Renal pelvis (tissue), 12 donors: ENCODE results near the gene KLK14. TPM values are rescaled to one million over a fixed set of nuclear protein-coding genes. Genes with fewer than 3 reads are reported as not detected.

Experiments
- DNase-seq: peaks from one replicate; pipeline ENCODE4 v3.0.0-alpha.2; 2013
- long read RNA-seq, 16 experiments: transcript quantifications; one replicate each; lab custom pipeline, GENCODE V29; 2026
- polyA plus RNA-seq, 3 donors: library from polyadenylated mRNA; unstranded; fragments of 120-200 nt; gene quantifications; one replicate each; pipeline ENCODE4 v1.2.1, GENCODE V29; 2013; ENCODE audit not compliant: insufficient read length in 3 of 3

KLK14 gene, protein sequence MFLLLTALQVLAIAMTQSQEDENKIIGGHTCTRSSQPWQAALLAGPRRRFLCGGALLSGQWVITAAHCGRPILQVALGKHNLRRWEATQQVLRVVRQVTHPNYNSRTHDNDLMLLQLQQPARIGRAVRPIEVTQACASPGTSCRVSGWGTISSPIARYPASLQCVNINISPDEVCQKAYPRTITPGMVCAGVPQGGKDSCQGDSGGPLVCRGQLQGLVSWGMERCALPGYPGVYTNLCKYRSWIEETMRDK
- under 1 TPM; 0.14 to 0.32 (median 0.19) TPM for polyA plus RNA-seq
- long read RNA-seq, donor 1: 0 reads
- long read RNA-seq, donor 2: 0 reads
- long read RNA-seq, donor 3: 0 reads
- long read RNA-seq, donor 4: 0 reads
- long read RNA-seq, donor 5: 0 reads
- long read RNA-seq, donor 6: 0 reads
- long read RNA-seq, donor 7: 0 reads
- long read RNA-seq, donor 8: 0 reads
- long read RNA-seq, donor 9: 0 reads
- long read RNA-seq, donor 10: 0 reads
- long read RNA-seq, donor 11: 0 reads
- long read RNA-seq, donor 12: 0 reads
- long read RNA-seq, donor 13: 0 reads
- long read RNA-seq, donor 14: 0 reads
- long read RNA-seq, donor 15: 0 reads
- long read RNA-seq, donor 16: 0 reads

DNA sequence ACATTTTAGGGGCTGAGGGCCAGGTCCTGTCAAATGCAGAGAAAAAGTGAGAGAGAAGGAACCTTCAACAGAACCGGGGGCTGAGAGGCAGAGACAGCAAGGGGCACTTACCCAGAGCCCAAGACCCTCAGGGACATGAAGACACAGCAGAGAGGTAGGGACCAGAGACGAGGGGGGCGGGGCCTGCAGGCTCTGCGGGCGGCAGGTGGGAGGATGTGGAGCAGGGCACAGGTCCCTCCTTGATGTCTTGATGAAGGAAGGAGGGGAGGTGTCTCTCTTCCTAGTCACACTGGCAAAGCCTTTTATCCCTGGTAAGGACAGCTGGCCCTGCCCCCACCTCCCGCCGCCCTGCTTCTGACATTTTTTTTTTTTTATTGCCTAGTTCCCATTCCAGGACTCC, at the start of gene KLK14:
Gene KLK14, minus strand, starts transcription at position 277 of the 400 bp plus-strand sequence. Its CDS starts 273 bp downstream, at position 4.
- no peak for DNase-seq

DNA sequence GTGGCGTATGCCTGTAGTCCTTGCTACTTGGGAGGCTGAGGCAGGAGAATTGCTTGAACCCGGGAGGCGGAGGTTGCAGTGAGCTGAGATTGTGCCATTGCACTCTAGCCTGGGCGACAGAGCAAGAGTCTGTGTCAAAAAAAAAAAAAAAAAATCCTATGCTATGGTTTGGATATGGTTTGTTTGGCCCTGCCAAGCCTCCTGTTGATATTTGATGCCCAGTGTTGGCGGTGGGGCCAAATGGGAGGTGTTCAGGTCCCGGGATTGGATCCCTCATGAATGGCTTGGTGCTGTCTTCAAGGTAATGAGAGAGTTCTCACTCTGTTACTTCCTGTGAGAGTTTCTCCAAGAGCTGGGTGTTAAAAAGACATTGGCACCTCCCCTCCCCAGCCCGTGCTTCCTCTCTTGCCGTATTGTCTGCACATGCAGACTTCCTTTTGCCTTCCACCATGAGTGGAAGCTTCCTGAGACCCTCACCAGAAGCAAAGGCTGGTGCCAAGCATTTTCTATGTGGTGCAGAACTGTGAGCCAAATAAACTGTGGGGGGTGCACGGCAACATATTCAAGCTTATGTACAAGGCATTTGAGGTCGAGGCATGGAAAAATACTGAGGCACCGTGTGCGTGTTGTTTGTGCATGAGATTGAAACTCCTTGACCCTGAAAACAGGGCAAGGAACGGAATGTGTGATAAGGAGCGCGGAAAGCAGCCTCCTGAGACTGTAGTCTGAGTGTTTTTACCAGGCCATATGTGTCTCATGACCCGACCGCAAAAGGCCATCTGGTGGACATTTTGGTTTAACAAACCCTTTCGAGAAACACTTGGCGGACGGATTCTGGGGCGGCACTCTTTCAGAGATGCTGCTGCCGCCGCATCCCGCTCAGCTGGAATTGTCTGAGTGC, 49.3 kb upstream of the KLK14 start:
- DNase-seq: no peak

DNA sequence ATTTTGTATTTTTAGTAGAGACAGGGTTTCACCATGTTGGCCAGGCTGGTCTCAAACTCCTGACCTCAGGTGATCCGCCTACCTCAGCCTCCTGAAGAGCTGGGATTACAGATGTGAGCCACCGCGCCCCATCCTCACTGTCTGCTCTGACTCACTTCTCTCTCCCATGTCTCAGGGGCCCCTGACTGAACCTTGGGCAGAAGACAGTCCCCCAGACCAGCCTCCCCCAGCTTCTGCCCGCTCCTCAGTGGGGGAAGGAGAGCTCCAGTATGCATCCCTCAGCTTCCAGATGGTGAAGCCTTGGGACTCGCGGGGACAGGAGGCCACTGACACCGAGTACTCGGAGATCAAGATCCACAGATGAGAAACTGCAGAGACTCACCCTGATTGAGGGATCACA, 47.0 kb upstream of the KLK14 start:
- no peak for DNase-seq

DNA sequence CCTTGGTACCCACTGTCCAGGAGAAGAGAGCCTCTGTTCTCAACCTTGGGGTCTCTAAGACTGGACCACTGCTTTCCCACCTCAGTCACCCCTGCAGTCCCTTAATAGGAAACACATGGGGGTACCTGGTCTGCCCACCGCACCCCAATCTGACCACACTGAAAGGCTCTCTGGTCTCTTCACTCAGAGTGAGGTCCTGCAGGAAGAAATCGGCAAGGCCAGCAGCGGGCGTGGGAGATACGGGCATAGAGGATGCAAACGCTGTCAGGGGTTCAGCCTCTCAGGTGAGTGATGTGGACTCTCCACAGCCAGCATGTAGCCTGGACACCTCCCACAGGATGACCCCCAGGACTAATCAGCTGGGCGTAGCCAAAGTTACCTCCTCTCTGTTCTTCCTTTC, 45.5 kb upstream of the KLK14 start:
- no peak for DNase-seq

DNA sequence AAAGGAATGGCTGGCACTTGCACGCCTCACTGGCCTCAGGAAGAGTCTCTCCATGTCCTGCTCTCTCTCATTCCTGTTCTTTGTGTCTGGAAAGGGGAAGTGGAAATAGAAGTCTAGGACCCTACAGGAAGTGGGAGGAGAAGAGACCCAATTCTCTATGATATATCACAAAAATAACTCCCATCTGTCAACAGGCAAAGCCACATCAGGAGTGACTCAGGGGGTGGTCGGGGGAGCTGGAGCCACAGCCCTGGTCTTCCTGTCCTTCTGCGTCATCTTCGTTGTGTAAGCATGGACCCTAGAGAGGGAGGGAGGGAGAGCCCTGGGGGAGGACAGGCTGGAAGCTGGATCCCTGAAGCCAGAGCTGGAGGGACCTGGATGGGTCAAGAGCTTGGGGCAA, 45.1 kb upstream of the KLK14 start:
- DNase-seq: no peak

DNA sequence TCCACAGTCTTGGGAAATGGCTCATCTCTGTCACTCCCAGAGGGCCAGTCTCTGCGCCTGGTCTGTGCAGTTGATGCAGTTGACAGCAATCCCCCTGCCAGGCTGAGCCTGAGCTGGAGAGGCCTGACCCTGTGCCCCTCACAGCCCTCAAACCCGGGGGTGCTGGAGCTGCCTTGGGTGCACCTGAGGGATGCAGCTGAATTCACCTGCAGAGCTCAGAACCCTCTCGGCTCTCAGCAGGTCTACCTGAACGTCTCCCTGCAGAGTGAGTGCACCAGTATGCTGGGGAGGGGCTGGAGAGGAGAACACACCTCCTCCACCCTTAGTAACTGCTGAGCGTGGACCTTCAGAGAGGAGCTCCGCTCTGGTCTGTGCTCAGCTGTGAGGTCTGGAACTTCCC, 44.3 kb upstream of the KLK14 start:
- DNase-seq: no peak

DNA sequence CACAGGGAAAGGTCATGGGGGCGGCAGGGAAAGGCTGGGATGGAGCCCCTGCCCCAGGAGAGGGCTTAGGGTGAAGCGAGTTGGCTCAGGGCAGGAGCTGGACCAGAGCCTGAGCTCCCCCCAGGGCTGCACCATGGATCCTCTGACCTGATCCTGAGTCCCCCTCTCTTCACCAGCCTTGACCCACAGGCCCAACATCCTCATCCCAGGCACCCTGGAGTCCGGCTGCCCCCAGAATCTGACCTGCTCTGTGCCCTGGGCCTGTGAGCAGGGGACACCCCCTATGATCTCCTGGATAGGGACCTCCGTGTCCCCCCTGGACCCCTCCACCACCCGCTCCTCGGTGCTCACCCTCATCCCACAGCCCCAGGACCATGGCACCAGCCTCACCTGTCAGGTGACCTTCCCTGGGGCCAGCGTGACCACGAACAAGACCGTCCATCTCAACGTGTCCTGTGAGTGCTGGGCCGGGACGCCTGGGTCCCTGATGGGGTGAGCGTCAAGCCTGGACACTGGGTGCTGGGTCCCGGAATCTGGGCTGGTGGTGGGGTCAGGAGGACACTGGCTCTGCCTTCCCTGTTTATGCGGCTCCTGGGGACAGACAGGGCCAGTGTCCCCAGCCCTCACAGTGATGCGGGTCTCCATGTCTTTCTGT, 42.9 kb upstream of the KLK14 start:
- no peak for DNase-seq

DNA sequence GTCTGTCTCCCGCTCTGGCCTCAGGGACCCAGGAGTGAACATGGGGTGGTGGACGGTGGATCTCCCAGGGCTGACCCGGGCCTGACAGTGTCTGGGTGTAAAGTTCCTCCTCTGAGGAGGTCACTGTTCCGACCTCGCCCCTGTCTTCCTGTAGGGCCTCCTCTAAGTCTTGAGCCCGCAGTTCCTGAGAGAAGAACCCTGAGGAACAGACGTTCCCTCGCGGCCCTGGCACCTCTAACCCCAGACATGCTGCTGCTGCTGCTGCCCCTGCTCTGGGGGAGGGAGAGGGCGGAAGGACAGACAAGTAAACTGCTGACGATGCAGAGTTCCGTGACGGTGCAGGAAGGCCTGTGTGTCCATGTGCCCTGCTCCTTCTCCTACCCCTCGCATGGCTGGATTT, 42.0 kb upstream of the KLK14 start, which contains the start of gene SIGLEC9:
Gene SIGLEC9, plus strand, starts transcription at position 178 of the 400 bp plus-strand sequence. Its CDS starts 69 bp downstream, at position 247.
- no peak for DNase-seq

DNA sequence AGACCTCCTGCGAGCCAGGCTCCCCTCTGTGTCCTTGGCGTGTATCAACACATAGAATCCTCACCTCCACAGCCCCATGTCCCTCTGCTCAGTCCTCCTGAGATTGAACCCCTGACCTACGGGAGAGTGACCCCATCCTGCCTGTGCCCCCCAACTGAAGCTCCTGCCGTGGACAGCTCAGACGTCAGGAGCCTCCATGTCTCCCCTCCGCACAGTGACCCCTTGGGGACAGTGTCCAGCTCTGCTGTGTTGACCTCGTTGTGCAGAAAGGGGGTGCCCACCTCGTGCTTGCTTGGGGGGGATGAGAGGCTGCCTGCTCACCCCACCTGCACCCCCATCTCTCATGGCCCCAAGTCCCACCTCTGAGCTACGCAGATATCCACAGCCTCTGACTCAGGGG, 41.5 kb upstream of the KLK14 start:
- no peak for DNase-seq

DNA sequence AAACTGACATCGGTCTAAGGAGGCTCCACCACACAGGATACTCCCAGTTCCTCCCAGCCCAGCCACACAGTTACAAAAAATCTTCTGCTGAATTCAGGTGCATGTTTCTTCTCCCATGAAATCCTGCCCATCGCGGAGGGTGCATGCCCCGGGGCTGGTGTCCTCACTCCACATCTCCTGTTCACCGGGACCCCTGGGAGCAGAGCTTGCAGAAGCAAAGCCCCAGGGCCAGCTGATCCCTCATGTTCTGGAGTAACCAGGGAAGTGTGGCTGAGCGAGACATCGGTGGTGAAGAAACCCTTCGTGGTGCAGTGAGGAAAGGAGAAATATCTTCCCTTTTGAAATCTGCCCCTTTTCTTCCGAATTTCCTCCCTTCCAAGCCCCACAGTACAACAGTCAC, 41.1 kb upstream of the KLK14 start:
- no peak for DNase-seq

DNA sequence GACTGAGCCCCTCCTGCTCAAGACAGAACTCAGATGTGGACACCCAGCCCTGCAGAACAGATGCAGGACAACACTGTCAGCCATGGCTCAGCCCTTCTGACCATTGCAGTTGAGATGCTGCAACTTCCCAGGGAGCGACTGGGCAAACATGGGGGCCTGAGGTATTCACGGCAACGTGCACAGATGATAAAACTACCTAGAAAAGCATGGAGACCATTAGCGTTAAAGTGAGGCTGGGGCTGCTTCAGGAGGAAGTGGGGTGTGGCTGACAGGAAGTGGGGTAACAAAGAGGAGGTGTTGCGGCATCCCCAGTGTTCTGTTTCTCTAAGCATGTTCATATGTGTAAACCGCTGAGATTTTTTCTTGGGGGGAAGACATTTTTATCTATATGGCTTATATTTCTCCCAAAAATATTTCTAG, 40.7 kb upstream of the KLK14 start:
- no peak for DNase-seq

DNA sequence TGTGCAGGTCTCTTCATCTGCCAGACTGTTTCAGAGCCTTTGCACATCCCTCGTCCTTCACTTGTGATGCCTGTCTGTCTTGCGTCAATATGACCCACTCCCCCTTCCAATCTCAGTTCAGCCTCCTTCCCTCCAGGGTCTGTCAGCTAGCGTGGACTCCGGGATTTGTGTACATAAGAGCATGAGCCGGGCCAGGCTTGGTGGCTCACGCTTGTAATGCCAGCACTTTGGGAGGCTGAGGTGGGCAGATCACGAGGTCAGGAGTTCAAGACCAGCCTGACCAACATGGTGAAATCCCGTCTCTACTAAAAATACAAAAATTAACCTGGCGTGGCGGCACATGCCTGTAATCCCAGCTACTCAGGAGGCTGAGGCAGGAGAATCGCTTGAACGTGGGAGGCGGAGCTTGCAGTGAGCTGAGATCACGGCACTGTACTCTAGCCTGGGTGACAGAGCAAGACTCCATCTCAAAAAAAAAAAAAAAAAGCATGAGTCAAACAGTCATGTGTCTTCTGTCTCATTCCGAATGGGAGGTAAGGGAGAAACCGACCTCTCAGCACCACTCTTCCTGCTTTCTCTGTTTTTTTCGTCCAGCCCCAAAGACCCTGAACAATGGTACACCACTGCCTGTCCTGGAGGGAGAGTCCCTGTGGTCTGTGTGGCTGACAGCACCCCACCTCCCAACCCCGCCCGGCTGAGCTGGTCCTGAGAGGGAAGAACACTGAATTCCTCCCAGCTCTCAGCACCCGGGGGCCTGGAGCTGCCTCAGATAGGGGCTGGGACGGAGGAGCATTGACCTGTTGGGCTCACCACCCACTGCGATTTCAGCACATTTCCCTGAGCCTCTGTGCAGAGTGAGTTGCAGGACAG, 39.7 kb upstream of the KLK14 start:
- no peak for DNase-seq

DNA sequence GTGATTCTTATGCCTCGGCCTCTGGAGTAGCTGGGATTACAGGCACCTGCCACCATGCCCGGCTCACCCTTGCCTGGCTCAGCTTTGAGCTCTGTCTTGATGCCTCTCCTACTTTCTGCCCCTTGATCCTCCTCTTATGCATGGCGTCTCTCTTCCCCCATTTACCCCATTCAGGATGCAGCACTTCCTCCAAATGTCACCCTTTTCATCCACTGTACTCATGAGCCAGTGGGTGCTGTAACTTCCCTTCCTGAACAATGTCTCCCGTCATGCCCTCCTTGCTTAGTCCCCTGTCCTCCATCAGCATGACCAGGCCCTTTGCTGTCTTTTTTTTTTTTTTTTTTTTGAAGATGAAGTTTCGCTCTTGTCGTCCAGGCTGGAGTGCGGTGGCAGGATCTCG, 38.6 kb upstream of the KLK14 start:
- DNase-seq: no peak

DNA sequence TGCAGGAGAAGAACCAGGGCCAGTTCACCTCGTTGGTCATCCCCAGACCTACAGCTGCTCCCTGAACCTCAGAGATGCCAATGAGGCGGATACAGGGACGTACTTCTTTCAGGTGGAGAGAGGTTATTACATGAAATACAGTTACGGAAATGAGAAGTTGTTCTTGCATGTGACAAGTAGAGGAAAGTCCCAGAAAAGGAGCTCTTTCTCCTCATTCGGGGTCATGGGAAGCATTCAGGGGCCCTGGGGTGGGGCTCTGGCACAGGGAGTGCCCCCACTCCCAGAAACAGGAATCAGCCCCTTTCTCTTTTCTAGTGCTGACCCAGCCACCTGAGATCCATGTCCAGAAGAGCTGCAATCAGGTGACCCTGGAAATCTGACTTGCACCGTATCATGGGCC, 37.5 kb upstream of the KLK14 start:
- DNase-seq: no peak

DNA sequence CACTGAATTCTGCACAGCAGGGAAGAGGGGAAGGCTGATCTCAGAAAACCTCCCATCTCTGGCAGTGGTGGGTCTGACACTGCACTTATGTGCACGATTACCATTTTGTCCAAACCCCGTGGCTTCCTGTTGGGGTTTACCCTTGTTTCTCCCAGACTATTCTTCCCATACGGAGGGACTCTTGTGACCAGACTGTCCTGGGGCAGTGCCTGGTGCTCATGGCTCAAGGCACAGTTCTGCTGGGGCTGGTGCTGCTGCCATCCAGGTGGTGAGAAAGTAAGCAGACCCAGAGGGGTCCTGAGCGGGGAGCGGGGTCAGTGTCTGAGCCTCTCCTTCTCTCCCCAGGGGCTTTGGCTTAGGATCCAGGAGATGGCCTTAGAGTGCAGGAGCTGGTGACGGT, 36.9 kb upstream of the KLK14 start:
- DNase-seq: no peak

DNA sequence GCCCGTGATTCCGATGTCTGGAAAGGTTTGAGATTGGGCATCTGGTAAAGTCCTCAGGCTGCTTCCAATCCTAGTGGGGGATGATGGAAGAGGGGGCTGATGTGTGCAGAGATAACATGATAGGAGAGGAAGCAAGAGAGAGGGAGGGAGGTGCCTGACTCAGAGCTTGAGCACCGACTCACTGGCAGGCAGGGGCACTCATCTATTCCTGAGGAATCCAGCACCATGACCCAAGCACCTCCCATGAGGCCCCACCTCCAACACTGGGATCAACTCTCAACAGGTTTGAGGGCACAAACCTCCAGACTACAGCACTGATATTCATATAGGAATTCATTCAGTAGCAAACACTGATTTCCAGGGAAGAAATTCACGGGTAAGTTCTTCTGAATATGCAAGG, 36.4 kb upstream of the KLK14 start:
- DNase-seq: no peak

DNA sequence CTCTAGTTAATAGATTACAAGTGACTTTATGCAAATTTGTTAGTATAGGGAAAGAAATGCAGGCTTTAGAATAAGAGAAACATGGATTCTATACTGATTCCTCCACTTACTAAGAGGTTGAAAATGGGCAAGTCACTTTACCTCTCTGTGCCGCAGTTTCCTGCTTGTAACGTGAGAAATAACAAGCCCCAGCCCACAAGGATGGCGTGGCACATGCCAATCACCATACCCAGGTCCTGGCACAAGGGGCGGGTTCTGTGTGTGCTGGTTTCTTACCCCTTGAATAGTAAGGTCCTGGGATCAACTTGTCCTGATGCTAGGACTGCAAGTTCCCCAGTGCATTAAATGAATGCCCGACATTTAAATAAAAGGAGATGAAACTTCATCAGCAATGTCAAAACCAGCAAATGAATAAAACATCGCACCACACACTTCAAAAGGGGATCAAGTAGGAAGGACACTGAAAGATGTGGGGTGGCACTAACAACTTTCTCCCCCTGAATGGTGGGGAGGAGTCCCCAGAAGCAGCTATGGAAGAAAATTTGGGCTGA, 34.1 kb upstream of the KLK14 start:
- DNase-seq: no peak

DNA sequence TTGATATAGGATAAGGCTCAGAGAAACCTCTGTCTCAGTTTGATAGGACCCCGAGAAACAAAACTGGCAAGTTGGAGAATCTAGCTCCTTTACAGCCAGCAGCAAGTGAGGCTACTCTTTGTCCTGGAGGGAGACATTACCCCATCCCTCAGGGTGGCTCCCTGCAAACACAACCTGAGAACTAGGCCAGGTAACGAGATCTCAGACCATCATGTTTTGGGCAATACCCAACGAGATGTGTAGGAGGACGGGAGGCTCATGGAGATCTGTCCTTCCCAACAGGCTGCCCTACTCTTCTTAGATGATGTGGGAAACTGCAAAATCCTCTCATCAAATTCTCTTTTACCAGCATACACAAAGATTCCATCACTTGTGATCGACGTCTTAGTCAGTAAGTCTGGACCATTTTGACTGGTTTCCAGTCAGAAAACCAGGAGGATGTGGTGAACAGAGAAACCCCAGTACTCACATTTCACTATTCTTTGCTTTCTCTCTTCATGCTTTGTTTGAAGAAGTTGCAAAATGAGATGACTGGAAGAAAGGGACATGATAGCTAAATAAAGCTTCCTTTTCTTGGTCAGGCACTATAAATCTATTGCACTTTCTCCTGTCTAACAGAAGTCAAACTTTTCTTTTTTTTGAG, 31.5 kb upstream of the KLK14 start:
- no peak for DNase-seq

DNA sequence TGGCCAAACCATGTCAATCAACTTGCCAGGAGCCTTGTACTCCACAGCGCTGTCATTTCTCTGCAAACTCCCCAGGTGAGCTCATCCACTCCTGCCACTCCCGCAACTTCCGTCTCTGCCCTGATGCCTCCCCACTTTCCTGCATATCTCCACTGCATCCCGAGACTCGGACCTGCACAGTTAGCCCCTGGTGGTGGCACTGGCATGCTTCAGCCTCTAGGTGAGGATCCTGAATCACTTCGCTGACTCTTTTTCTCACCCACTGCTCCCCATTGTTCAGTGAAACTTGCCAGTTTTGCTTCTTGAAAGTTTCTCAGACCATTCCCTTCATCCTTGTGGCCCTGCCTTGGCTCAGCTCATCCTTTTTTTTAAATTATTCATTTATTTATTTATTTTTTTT, 28.9 kb upstream of the KLK14 start:
- DNase-seq: no peak

DNA sequence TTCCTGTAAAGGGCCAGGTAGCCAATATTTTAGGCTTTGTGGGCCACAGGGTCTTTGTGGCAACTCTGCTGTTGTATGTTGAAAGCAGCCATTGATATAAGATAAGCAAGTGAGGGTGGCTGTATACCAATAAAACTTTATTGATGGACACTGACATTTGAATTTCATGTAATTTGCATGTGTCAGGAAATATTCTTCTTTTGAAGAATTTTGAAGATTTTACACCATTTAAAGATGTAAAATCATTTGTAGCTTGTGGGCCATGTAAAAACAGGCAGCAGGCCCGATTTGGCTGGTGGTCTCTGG, 27.9 kb upstream of the KLK14 start:
- DNase-seq: no peak

DNA sequence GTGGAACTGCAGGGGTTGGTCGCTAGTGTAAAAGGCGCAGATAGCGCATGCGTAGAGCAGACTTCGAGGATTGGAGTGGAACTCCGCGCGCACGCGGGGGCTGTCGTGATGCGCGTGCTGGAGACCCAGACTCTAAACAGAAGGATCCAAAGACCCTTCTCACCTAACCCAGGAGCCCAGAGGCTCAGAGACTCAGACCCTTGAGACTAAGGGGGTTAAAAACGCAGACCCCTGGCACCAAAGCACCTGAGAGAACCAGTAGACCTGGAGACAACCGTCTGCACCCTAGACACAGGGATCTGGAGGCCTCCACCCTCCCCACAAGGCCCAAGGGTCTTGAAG, 26.1 kb upstream of the KLK14 start:
- no peak for DNase-seq
